OCI-LY7 (cell line): ENCODE results near the gene CLINT1.

ENCODE experiments used
- CTCF ChIP-seq: fragments of 200-600 bp; sonication (generic); conservative IDR thresholded peaks from 2 replicates; pipeline ENCODE4 v1.5.1; 2014; ENCODE audit warnings: mild to moderate bottlenecking, antibody characterized with exemption, low read length, moderate library complexity, mixed read lengths
- EZH2phosphoT487 ChIP-seq: fragments of 200-600 bp; sonication (generic); IDR thresholded peaks from 2 replicates; pipeline ENCODE4 v1.6.1; 2018; ENCODE audit warnings: low read depth, borderline replicate concordance, mild to moderate bottlenecking, mixed run types, antibody characterized with exemption, low read length, moderate library complexity, mixed read lengths

GRCh38 chr5:157835041-157835440 lies 23.9 kb downstream of the CLINT1 start:
- TF ChIP-seq CTCF (no peak), EZH2phosphoT487 (no peak)
